GM18951 (cell line): ENCODE measurements around the gene SCFD2.
"Not testable (repeated sequence)": the region's sequence is repeated elsewhere in the genome, so short reads cannot be mapped to it uniquely, and the experiment has no call there.

Experiments
- POLR2A ChIP-seq: IDR thresholded peaks from 4 replicates; pipeline ENCODE4 v1.6.1; 2011; ENCODE audit warnings: mild to moderate bottlenecking; ENCODE audit not compliant: insufficient read length, insufficient read depth; ENCODE audit errors: extremely low read depth
- in situ Hi-C: fragments of 300-500 bp; cut with MboI; formaldehyde crosslinking; loops from one replicate; pipeline ENCODE4 v1.12.0; 2022; ENCODE audit warnings: low sequenced_read_pairs, mixed read lengths, inconsistent platforms; ENCODE audit not compliant: unreplicated experiment

SCFD2 gene

GRCh38 chr4:53066155-53066554 lies 299.7 kb downstream of the SCFD2 start:
- in situ Hi-C loops, result no loop called here
- TF ChIP-seq POLR2A, result no peak

GRCh38 chr4:53064609-53065008 lies 301.3 kb downstream of the SCFD2 start:
- in situ Hi-C loops, result no loop called here
- no peak for TF ChIP-seq POLR2A

- TF ChIP-seq POLR2A, result no peak
- in situ Hi-C loops, result no loop called here
Observed at GRCh38 chr4:53061091-53061850, 304.6 kb downstream of the SCFD2 start.

- TF ChIP-seq POLR2A, result no peak
- in situ Hi-C loops, result no loop called here
Observed at GRCh38 chr4:53060278-53060677, 305.6 kb downstream of the SCFD2 start.

GRCh38 chr4:53059871-53060270 lies 306.0 kb downstream of the SCFD2 start:
- in situ Hi-C loops, result no loop called here
- no peak for TF ChIP-seq POLR2A

GRCh38 chr4:53059256-53059655 lies 306.6 kb downstream of the SCFD2 start:
- in situ Hi-C loops, result no loop called here
- no peak for TF ChIP-seq POLR2A

- TF ChIP-seq POLR2A, result no peak
- in situ Hi-C loops, result no loop called here
Observed at GRCh38 chr4:53057679-53058078, 308.2 kb downstream of the SCFD2 start.

- in situ Hi-C loops, result not testable (repeated sequence)
Observed at GRCh38 chr4:53057108-53057507, 308.8 kb downstream of the SCFD2 start.

- in situ Hi-C loops, result no loop called here
- TF ChIP-seq POLR2A, result no peak
Observed at GRCh38 chr4:53055716-53056403, 310.0 kb downstream of the SCFD2 start.

- no peak for TF ChIP-seq POLR2A
- in situ Hi-C loops, result no loop called here
Observed at GRCh38 chr4:53055274-53055673, 310.6 kb downstream of the SCFD2 start.

- TF ChIP-seq POLR2A, result no peak
- in situ Hi-C loops, result no loop called here
Observed at GRCh38 chr4:53050361-53050774, 315.5 kb downstream of the SCFD2 start.

- in situ Hi-C loops, result no loop called here
- TF ChIP-seq POLR2A, result no peak
Observed at GRCh38 chr4:53049528-53049927, 316.3 kb downstream of the SCFD2 start.

- in situ Hi-C loops, result no loop called here
- no peak for TF ChIP-seq POLR2A
Observed at GRCh38 chr4:53044651-53044960, 321.3 kb downstream of the SCFD2 start.

- no peak for TF ChIP-seq POLR2A
- in situ Hi-C loops, result no loop called here
Observed at GRCh38 chr4:53043891-53044650, 321.8 kb downstream of the SCFD2 start.

GRCh38 chr4:53043055-53043454 lies 322.8 kb downstream of the SCFD2 start:
- no peak for TF ChIP-seq POLR2A

More at GRCh38 chr4:53043055-53043454, 322.8 kb downstream of the SCFD2 start:
- in situ Hi-C loops, result no loop called here
